ENCODE measurements around the gene SLC16A7.

DNA sequence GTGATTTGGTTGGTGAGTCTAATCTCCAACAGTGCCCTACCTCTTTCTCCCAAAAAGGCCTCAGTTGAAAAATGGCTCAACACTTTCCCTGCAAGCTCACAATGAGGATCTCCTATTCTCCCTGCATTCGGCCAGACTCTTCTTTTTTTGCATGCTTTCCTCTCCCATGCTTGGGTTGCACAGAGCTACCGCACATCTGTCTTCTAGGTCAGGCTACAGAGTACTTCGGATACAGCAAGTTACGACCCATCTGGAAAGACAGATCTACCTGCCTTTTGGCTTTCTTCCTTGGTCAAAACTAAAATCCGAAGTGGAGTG, 305 bp upstream of the SLC16A7 start:
- TF ChIP-seq, protein P1, sequence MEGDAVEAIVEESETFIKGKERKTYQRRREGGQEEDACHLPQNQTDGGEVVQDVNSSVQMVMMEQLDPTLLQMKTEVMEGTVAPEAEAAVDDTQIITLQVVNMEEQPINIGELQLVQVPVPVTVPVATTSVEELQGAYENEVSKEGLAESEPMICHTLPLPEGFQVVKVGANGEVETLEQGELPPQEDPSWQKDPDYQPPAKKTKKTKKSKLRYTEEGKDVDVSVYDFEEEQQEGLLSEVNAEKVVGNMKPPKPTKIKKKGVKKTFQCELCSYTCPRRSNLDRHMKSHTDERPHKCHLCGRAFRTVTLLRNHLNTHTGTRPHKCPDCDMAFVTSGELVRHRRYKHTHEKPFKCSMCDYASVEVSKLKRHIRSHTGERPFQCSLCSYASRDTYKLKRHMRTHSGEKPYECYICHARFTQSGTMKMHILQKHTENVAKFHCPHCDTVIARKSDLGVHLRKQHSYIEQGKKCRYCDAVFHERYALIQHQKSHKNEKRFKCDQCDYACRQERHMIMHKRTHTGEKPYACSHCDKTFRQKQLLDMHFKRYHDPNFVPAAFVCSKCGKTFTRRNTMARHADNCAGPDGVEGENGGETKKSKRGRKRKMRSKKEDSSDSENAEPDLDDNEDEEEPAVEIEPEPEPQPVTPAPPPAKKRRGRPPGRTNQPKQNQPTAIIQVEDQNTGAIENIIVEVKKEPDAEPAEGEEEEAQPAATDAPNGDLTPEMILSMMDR (IDR thresholded peaks at IDR 0.05) = no peak
- TF ChIP-seq EP300 (IDR thresholded peaks at IDR 0.05; ENCODE audit: low read depth) = no peak
- no peak for TF ChIP-seq POLR2AphosphoS5 (IDR thresholded peaks at IDR 0.05)
- TF ChIP-seq POLR2A (IDR thresholded peaks at IDR 0.05) = no peak
